RWPE1 (cell line): ENCODE data around the gene HOXA7.
A peak's percentile ranks its signal among the peaks of the same experiment; 100 is the strongest.

ENCODE experiments used
- CTCF ChIA-PET: fragments of 350-600 bp; sonication (Branson Sonifier 250); formaldehyde crosslinking; extraction: SDS; loops from one replicate; lab custom pipeline; 2021; lab: Yijun Ruan, JAX
- POLR2A ChIA-PET: fragments of 400-600 bp; formaldehyde crosslinking; extraction: SDS; loops from one replicate; lab custom pipeline; 2020; ENCODE audit warnings: antibody characterized with exemption; ENCODE audit not compliant: low non-redundant PET; lab: Yijun Ruan, JAX
- DNase-seq: peaks from one replicate; pipeline ENCODE4 v3.0.0; 2012; ENCODE audit warnings: low spot score
- H3K27ac ChIP-seq: fragments of 450-650 bp; 2 replicates; pipeline ENCODE4 v1.5.1; 2017
- TF ChIP-seq, protein P1 (sequence below): fragments of 450-650 bp; conservative IDR thresholded peaks from 2 replicates; pipeline ENCODE4 v1.5.1; 2017; ENCODE audit warnings: low read depth, mild to moderate bottlenecking

Gene HOXA7

DNA sequence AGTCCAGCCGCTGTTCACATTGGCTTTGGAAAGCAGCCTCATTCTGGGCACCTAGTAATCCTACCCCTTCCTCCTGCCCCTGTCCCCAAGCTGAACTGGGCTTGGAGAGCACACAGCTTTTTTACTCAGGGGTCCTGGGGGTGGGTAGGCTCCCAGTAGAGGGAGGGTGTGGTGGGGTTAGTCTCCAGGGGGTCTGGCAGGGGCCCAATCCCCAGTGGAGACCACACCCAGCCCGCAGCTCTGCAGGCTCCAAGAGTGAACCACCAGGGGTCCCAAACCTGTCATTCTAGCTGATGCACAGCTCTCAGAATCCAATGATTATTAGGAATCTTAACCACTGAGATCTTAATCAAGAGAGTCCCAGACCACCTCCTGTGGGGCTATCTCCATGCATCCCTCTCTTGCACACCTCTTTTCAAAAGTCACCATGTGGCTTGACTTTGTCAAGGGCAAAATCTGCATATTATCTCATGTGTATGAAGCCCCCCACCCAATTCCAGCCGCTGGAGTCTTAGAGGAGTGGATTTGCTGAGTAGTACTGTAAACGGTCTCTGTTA, 25.9 kb upstream of the HOXA7 start:
- CTCF ChIA-PET, result interaction anchor here (0.7 to 0.9 kb wide), 3 partner anchors 10 to 18 kb away, joined by 3 to 5 read pairs (median 3); no protein-coding TSS in a partner anchor
- peak overlapping the region; percentile 98 for H3K27ac ChIP-seq
- DNase-seq, result no peak

DNA sequence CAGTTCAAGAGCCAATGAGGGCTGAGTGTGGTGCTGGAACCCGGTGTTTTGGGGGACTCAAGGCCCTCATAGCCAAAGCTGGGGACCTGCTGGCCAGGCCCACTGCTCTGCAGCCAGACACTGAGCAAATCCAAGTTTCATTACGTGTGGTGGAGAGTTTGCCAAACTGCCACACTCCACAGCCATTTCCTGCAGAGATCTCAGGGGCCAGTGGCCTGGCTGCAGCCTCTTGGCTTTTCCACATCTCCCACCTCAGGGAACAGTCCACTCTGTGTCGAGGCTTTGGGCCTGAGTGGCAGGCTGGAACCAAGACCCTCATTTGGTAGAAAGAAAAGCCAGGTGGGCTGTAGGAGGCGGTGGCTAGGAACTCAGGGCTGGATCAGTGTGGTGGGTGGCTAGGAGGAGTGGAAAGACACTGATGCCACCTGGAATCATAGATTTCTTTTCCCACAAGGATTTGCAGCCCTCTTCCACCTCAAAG, 25.4 kb upstream of the HOXA7 start:
- DNase-seq, result no peak
- CTCF ChIA-PET, result interaction anchor here (0.9 kb wide), 1 partner anchor 10 kb away, joined by 5 read pairs; no protein-coding TSS in a partner anchor
- peak overlapping the region; percentile 98 for H3K27ac ChIP-seq
- POLR2A ChIA-PET, result no interaction called here
- TF ChIP-seq, protein P1, sequence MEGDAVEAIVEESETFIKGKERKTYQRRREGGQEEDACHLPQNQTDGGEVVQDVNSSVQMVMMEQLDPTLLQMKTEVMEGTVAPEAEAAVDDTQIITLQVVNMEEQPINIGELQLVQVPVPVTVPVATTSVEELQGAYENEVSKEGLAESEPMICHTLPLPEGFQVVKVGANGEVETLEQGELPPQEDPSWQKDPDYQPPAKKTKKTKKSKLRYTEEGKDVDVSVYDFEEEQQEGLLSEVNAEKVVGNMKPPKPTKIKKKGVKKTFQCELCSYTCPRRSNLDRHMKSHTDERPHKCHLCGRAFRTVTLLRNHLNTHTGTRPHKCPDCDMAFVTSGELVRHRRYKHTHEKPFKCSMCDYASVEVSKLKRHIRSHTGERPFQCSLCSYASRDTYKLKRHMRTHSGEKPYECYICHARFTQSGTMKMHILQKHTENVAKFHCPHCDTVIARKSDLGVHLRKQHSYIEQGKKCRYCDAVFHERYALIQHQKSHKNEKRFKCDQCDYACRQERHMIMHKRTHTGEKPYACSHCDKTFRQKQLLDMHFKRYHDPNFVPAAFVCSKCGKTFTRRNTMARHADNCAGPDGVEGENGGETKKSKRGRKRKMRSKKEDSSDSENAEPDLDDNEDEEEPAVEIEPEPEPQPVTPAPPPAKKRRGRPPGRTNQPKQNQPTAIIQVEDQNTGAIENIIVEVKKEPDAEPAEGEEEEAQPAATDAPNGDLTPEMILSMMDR, result no peak

More for the DNA sequence above, 25.9 kb upstream of the HOXA7 start:
- TF ChIP-seq, protein P1, result no peak
- POLR2A ChIA-PET, result no interaction called here

DNA sequence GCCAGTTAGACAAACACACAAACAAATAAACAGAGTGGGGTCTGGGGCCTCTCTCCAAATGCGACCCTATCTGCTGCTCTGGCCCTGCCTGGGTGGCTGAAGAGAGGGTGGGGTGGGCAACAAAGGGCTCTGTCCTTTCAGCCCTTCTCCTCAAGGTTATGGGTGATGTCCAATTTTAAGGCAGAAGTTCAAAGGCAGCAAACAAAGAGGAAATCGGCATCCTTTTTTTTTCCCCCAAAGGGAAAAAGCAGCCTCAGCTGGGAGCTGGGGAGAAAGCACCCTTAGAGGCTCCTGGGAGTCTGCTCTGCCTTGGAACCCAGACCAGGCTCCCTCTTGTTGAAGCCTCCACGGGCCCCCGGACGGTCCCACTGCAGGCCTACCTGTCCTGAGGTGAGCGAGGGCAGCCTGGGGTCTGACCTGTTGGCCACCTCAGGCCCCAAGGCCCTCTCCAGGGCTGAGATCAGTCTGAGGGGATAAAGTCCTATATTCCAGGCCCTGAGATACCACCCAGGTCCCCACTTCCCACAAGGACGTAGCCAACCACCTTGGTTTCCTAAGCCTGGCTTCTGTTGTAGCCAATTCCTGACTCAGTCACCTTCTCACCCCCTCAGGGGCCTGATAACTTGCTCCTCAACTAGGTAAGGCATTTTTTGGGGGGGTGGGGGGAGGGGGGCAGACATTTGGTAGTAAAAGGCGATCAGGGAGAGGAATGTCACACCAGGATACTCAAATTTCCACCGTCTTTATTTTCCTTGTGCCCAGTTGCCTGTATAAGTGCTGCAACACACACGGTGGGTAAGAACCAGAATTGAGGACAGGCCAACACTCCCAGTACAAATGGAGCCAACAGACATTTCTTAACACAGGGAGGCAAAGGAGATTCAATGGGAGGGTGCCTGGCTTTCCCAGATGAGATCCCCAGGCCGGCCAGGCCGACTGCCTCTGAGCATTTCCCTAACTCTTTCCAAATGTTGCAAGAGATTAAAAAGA, 24.3 kb upstream of the HOXA7 start:
- ChIA-PET CTCF (interaction anchor here (0.6 to 2.5 kb wide), 14 partner anchors 9 to 840 kb away, joined by 3 to 30 read pairs (median 4); no protein-coding TSS in a partner anchor), POLR2A (interaction anchor here (1.0 kb wide), 1 partner anchor 33 kb away, joined by 3 read pairs; the partner anchor contains the start of gene HOXA6)
- TF ChIP-seq, protein P1, result no peak
- H3K27ac ChIP-seq, result peak overlapping the region; percentile 89
- no peak for DNase-seq

DNA sequence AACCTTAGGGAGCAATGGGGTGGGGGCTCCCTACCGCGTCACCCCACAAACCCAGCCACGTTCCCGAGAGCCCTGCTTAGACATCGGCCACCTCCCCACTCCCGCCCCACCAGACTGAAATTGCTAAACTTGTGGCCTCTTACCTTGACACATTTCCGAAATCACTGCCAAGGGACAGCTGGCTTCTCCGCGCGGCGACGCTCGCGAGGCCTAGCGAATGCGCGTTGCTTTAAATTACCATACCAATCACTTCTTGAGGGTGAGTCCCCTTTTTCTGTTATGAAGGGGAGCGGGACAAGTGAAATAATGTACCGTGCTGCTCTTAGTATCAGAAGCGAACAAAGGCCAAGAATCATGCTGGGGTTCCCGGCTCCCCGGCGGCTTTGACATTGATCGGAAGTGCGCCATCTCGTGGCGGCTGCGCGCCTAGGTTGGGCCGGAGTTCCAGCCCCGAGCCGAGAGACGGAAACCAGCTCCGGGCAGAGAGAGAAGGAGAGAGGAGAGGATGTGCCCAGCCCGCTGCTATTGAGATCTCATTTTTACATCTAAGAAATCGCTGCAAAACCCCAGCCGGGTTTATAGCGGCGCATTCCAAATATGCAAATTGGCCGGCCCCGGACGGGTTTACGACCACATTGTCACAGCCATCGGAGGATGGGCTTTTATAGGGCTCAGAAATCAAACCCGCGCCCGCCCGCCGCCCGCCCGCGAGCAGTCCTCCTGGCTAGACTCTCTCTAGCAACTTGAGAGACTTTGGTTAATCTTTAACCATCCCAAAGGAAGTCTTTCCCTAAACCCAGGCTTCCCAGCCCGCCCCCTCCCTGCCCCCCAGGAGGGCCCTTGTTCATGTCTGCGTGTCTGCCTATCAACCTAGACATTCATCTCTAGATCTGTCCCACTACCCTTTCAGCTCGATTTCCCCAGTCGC, 23.3 kb upstream of the HOXA7 start:
- POLR2A ChIA-PET, result interaction anchor here (0.6 to 1.0 kb wide), 2 partner anchors 14 to 32 kb away, joined by 3 read pairs; partner anchors contain the start of genes HOXA6 and HOXA9
- peak; percentile 84 for DNase-seq
- CTCF ChIA-PET, result interaction anchor here (0.6 to 2.5 kb wide), 20 partner anchors 10 to 1013 kb away, joined by 3 to 30 read pairs (median 4); no protein-coding TSS in a partner anchor
- H3K27ac ChIP-seq, result peak overlapping the region; percentile 89
- TF ChIP-seq, protein P1, result peak; percentile 98

DNA sequence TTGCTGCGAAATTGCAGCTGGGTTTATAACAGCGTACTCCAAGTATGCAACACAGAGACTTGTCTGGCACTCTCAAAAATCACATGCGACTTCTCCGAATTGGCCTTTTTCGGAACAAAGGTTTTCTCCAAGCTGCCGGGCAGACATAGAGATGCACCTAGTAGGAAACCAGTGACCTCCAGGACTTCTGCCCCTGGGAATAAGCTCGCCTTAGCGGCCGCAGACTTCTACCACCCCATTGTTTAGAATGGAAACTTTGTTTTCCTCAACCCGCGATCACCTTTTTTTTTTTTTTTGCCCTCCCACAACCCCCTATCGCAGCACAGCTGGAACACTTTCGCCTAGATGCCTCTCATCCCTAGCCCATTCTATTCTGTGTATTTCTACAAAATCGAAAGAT, 22.6 kb upstream of the HOXA7 start:
- no peak for DNase-seq
- peak overlapping the region; percentile 89 for H3K27ac ChIP-seq
- ChIA-PET CTCF (interaction anchor here (0.6 to 2.5 kb wide), 12 partner anchors 9 to 745 kb away, joined by 3 to 30 read pairs (median 5); no protein-coding TSS in a partner anchor), POLR2A (interaction anchor here (0.6 kb wide), 1 partner anchor 77 kb away, joined by 3 read pairs; no protein-coding TSS in a partner anchor)
- TF ChIP-seq, protein P1, result no peak
